GM23338 (cell line): ENCODE results near the gene LOXL4. TPM values are rescaled to one million over a fixed set of nuclear protein-coding genes. Genes with fewer than 3 reads are reported as not detected.

Source experiments
- ATAC-seq: fragments of 200-7000 bp; cut with Tn5 transposase; 3 replicates; pipeline ENCODE4 v1.9.1; 2020
- DNase-seq: peaks from one replicate; pipeline ENCODE4 v3.0.0-alpha.2; 2015; ENCODE audit warnings: low spot score
- H2AFZ ChIP-seq: fragments of 200-600 bp; sonication (generic); 2 replicates; pipeline ENCODE4 v1.8.0; 2016; ENCODE audit warnings: antibody characterized with exemption, mild to moderate bottlenecking, moderate library complexity
- H3F3A ChIP-seq: fragments of 200-600 bp; sonication (generic); replicated peaks from 2 replicates; pipeline ENCODE4 v1.8.0; 2017; ENCODE audit warnings: antibody characterized with exemption, mixed run types, low read depth
- H3K27ac ChIP-seq: fragments of 200-600 bp; sonication (generic); 2 replicates; pipeline ENCODE4 v1.6.1; 2016; ENCODE audit warnings: low read depth
- H3K27me3 ChIP-seq: fragments of 200-600 bp; sonication (generic); 2 replicates; pipeline ENCODE4 v1.8.0; 2016; ENCODE audit warnings: mild to moderate bottlenecking, mixed run types, moderate library complexity; ENCODE audit not compliant: insufficient read depth
- H3K36me3 ChIP-seq: fragments of 200-600 bp; sonication (generic); 2 replicates; pipeline ENCODE4 v1.8.0; 2016; ENCODE audit warnings: mild to moderate bottlenecking; ENCODE audit not compliant: insufficient read depth
- H3K4me1 ChIP-seq: fragments of 200-600 bp; sonication (generic); 2 replicates; pipeline ENCODE4 v1.8.0; 2016; ENCODE audit warnings: mild to moderate bottlenecking, moderate library complexity; ENCODE audit not compliant: insufficient read depth
- H3K4me2 ChIP-seq: fragments of 200-600 bp; sonication (generic); 2 replicates; pipeline ENCODE4 v1.7.1; 2017; ENCODE audit warnings: mixed run types
- H3K4me3 ChIP-seq: fragments of 200-600 bp; sonication (generic); 2 replicates; pipeline ENCODE4 v1.6.1; 2016; ENCODE audit warnings: mixed run types
- H3K79me2 ChIP-seq: fragments of 200-600 bp; sonication (generic); replicated peaks from 2 replicates; pipeline ENCODE4 v1.8.0; 2017; ENCODE audit warnings: mild to moderate bottlenecking; ENCODE audit not compliant: insufficient read depth
- H3K9me2 ChIP-seq: fragments of 200-600 bp; sonication (generic); 2 replicates; pipeline ENCODE4 v1.8.0; 2017; ENCODE audit not compliant: insufficient read depth
- H4K20me1 ChIP-seq: fragments of 200-600 bp; sonication (generic); replicated peaks from 2 replicates; pipeline ENCODE4 v1.8.0; 2017; ENCODE audit warnings: mild to moderate bottlenecking; ENCODE audit not compliant: insufficient read depth
- H3K27ac Mint-ChIP-seq: 2 replicates; pipeline ENCODE4 v1.8.0; 2020; ENCODE audit warnings: inconsistent platforms, mild to moderate bottlenecking, moderate library complexity, mixed read lengths
- H3K27me3 Mint-ChIP-seq: 3 replicates; pipeline ENCODE4 v1.8.0; 2022; ENCODE audit warnings: low read depth, mild to moderate bottlenecking, moderate library complexity, mixed read lengths, inconsistent platforms; ENCODE audit not compliant: insufficient read depth, poor library complexity
- H3K36me3 Mint-ChIP-seq: 3 replicates; pipeline ENCODE4 v1.8.0; 2021; ENCODE audit warnings: low read depth, mild to moderate bottlenecking, inconsistent platforms, moderate library complexity, mixed read lengths
- H3K4me1 Mint-ChIP-seq: 3 replicates; pipeline ENCODE4 v1.8.0; 2020; ENCODE audit warnings: mild to moderate bottlenecking, inconsistent platforms, mixed read lengths
- H3K4me3 Mint-ChIP-seq: 3 replicates; pipeline ENCODE4 v1.8.0; 2021; ENCODE audit warnings: moderate library complexity, mild to moderate bottlenecking, inconsistent platforms, mixed read lengths
- H3K9me3 Mint-ChIP-seq: 3 replicates; pipeline ENCODE4 v1.8.0; 2020; ENCODE audit warnings: moderate library complexity, mild to moderate bottlenecking, inconsistent platforms, mixed read lengths
- CREB1 ChIP-seq: fragments of 250-450 bp; sonication (Bioruptor Pico); IDR thresholded peaks from 2 replicates; pipeline ENCODE4 v1.5.0; 2020; ENCODE audit warnings: low read depth, mild to moderate bottlenecking, moderate library complexity
- JUNB ChIP-seq: IDR thresholded peaks from one replicate; pipeline ENCODE4 v1.6.1; 2016; ENCODE audit warnings: antibody characterized with exemption; ENCODE audit not compliant: unreplicated experiment
- POLR2AphosphoS5 ChIP-seq: IDR thresholded peaks from 2 replicates; pipeline ENCODE4 v1.6.1; 2016; ENCODE audit warnings: antibody characterized with exemption, low read depth
- ZNF331 ChIP-seq: fragments of 250-450 bp; sonication (Bioruptor Pico); IDR thresholded peaks from 2 replicates; pipeline ENCODE4 v1.5.0; 2020; ENCODE audit warnings: low read depth, mild to moderate bottlenecking, moderate library complexity
- polyA plus RNA-seq: library from polyadenylated mRNA; unstranded; fragments of >200 nt; fragmentation: Nextera tagmentation; extraction: Ambion mirVana; gene quantifications from 2 replicates; pipeline ENCODE4 v1.2.1, GENCODE V29; 2016
- total RNA-seq: library from RNA; depleted of rRNA; stranded (reverse); fragments of >200 nt; shearing (Covaris generic); gene quantifications from 2 replicates; pipeline ENCODE4 v1.2.3, GENCODE V29; 2014
- TF ChIP-seq, protein P1 (sequence below): IDR thresholded peaks from one replicate; pipeline ENCODE4 v1.6.1; 2018; ENCODE audit warnings: antibody characterized with exemption; ENCODE audit not compliant: unreplicated experiment
- TF ChIP-seq, protein P2 (sequence below): fragments of 250-450 bp; sonication (Bioruptor Pico); IDR thresholded peaks from 2 replicates; pipeline ENCODE4 v1.5.0; 2020; ENCODE audit warnings: mild to moderate bottlenecking, moderate library complexity
- TF ChIP-seq, protein P3 (sequence below), 2 experiments: fragments of 200-600 bp in 1 of 2; sonication (generic) in 1 of 2; conservative IDR thresholded peaks; 2 replicates each; pipeline versions ENCODE4 v1.5.1 to v1.6.1; 2016 to 2017; ENCODE audit warnings: antibody characterized with exemption in 2 of 2, low read depth in 2 of 2, mild to moderate bottlenecking in 2 of 2, moderate library complexity in 1 of 2

Gene LOXL4
- total and polyA plus RNA-seq, 2 experiments from 2014 or later = 0.21 to 0.38 TPM

DNA sequence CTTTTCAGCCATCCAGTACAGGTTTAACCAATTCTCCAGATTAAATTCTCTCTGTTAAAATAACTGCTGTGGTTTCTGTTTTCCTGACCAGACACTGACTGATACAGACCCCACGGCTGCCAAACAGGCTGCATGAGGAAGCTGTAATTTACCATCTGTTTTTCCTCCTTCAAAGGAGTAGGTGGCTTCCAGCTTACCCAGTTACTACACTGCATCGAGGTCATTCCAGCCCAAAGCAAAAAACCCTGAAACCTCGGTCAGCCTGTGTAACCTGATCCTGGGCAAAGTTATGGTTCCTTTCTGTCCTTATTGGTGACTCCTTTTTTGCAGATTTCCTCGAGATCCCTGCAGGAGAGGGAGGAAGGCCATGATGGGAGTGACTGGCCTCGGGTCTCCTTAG lies 27.9 kb upstream of the LOXL4 start:
- Mint-ChIP-seq H3K27ac (no peak overlapping the region), H3K4me3 (no peak overlapping the region), H3K4me1 (peaks cover 19% of the 10 kb centered on the region), H3K9me3 (no peaks in the 10 kb centered on the region), H3K27me3 (peaks cover 4% of the 10 kb centered on the region), H3K36me3 (no peaks in the 10 kb centered on the region)
- Histone ChIP-seq H4K20me1 (no peaks in the 10 kb centered on the region), H2AFZ (peak overlapping the region; percentile 8; the same call in 1 of the 2 replicates), H3F3A (no peaks in the 10 kb centered on the region), H3K36me3 (no peaks in the 10 kb centered on the region), H3K27ac (no peak overlapping the region), H3K4me2 (no peak overlapping the region), H3K27me3 (no peaks in the 10 kb centered on the region), H3K4me3 (no peak overlapping the region), H3K79me2 (no peaks in the 10 kb centered on the region), H3K4me1 (peaks cover 8% of the 10 kb centered on the region), H3K9me2 (no peaks in the 10 kb centered on the region)
- TF ChIP-seq, protein P1, sequence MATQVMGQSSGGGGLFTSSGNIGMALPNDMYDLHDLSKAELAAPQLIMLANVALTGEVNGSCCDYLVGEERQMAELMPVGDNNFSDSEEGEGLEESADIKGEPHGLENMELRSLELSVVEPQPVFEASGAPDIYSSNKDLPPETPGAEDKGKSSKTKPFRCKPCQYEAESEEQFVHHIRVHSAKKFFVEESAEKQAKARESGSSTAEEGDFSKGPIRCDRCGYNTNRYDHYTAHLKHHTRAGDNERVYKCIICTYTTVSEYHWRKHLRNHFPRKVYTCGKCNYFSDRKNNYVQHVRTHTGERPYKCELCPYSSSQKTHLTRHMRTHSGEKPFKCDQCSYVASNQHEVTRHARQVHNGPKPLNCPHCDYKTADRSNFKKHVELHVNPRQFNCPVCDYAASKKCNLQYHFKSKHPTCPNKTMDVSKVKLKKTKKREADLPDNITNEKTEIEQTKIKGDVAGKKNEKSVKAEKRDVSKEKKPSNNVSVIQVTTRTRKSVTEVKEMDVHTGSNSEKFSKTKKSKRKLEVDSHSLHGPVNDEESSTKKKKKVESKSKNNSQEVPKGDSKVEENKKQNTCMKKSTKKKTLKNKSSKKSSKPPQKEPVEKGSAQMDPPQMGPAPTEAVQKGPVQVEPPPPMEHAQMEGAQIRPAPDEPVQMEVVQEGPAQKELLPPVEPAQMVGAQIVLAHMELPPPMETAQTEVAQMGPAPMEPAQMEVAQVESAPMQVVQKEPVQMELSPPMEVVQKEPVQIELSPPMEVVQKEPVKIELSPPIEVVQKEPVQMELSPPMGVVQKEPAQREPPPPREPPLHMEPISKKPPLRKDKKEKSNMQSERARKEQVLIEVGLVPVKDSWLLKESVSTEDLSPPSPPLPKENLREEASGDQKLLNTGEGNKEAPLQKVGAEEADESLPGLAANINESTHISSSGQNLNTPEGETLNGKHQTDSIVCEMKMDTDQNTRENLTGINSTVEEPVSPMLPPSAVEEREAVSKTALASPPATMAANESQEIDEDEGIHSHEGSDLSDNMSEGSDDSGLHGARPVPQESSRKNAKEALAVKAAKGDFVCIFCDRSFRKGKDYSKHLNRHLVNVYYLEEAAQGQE = no peak
- TF ChIP-seq, protein P2, sequence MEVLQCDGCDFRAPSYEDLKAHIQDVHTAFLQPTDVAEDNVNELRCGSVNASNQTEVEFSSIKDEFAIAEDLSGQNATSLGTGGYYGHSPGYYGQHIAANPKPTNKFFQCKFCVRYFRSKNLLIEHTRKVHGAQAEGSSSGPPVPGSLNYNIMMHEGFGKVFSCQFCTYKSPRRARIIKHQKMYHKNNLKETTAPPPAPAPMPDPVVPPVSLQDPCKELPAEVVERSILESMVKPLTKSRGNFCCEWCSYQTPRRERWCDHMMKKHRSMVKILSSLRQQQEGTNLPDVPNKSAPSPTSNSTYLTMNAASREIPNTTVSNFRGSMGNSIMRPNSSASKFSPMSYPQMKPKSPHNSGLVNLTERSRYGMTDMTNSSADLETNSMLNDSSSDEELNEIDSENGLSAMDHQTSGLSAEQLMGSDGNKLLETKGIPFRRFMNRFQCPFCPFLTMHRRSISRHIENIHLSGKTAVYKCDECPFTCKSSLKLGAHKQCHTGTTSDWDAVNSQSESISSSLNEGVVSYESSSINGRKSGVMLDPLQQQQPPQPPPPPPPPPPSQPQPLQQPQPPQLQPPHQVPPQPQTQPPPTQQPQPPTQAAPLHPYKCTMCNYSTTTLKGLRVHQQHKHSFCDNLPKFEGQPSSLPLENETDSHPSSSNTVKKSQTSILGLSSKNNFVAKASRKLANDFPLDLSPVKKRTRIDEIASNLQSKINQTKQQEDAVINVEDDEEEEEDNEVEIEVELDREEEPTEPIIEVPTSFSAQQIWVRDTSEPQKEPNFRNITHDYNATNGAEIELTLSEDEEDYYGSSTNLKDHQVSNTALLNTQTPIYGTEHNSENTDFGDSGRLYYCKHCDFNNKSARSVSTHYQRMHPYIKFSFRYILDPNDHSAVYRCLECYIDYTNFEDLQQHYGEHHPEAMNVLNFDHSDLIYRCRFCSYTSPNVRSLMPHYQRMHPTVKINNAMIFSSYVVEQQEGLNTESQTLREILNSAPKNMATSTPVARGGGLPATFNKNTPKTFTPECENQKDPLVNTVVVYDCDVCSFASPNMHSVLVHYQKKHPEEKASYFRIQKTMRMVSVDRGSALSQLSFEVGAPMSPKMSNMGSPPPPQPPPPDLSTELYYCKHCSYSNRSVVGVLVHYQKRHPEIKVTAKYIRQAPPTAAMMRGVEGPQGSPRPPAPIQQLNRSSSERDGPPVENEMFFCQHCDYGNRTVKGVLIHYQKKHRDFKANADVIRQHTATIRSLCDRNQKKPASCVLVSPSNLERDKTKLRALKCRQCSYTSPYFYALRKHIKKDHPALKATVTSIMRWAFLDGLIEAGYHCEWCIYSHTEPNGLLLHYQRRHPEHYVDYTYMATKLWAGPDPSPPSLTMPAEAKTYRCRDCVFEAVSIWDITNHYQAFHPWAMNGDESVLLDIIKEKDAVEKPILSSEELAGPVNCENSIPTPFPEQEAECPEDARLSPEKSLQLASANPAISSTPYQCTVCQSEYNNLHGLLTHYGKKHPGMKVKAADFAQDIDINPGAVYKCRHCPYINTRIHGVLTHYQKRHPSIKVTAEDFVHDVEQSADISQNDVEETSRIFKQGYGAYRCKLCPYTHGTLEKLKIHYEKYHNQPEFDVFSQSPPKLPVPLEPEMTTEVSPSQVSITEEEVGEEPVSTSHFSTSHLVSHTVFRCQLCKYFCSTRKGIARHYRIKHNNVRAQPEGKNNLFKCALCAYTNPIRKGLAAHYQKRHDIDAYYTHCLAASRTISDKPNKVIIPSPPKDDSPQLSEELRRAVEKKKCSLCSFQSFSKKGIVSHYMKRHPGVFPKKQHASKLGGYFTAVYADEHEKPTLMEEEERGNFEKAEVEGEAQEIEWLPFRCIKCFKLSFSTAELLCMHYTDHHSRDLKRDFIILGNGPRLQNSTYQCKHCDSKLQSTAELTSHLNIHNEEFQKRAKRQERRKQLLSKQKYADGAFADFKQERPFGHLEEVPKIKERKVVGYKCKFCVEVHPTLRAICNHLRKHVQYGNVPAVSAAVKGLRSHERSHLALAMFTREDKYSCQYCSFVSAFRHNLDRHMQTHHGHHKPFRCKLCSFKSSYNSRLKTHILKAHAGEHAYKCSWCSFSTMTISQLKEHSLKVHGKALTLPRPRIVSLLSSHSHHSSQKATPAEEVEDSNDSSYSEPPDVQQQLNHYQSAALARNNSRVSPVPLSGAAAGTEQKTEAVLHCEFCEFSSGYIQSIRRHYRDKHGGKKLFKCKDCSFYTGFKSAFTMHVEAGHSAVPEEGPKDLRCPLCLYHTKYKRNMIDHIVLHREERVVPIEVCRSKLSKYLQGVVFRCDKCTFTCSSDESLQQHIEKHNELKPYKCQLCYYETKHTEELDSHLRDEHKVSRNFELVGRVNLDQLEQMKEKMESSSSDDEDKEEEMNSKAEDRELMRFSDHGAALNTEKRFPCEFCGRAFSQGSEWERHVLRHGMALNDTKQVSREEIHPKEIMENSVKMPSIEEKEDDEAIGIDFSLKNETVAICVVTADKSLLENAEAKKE (CRISPR knock-in tag) = no peak
- TF ChIP-seq CREB1 = no peak
- no peak for TF ChIP-seq ZNF331
- no peak for TF ChIP-seq JUNB
- no peak for TF ChIP-seq POLR2AphosphoS5
- TF ChIP-seq, protein P3, sequence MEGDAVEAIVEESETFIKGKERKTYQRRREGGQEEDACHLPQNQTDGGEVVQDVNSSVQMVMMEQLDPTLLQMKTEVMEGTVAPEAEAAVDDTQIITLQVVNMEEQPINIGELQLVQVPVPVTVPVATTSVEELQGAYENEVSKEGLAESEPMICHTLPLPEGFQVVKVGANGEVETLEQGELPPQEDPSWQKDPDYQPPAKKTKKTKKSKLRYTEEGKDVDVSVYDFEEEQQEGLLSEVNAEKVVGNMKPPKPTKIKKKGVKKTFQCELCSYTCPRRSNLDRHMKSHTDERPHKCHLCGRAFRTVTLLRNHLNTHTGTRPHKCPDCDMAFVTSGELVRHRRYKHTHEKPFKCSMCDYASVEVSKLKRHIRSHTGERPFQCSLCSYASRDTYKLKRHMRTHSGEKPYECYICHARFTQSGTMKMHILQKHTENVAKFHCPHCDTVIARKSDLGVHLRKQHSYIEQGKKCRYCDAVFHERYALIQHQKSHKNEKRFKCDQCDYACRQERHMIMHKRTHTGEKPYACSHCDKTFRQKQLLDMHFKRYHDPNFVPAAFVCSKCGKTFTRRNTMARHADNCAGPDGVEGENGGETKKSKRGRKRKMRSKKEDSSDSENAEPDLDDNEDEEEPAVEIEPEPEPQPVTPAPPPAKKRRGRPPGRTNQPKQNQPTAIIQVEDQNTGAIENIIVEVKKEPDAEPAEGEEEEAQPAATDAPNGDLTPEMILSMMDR (conservative IDR thresholded peaks at IDR 0.05; ENCODE audit: low read depth in 2 of 2) = no peak
- ATAC-seq (peak; percentile 64), DNase-seq (peak; percentile 35)
